A204.1 (cell line): ENCODE results near the gene DIAPH2.

Experiments used
- FAIRE-seq: peaks from 2 replicates; lab custom pipeline; 2012; peaks lifted over from hg19 to GRCh38; lab: Jason Lieb, UNC

The DIAPH2 gene

GRCh38 chrX:97199501-97199900 is 514.9 kb downstream of the DIAPH2 start:
- no peak for FAIRE-seq

DNA sequence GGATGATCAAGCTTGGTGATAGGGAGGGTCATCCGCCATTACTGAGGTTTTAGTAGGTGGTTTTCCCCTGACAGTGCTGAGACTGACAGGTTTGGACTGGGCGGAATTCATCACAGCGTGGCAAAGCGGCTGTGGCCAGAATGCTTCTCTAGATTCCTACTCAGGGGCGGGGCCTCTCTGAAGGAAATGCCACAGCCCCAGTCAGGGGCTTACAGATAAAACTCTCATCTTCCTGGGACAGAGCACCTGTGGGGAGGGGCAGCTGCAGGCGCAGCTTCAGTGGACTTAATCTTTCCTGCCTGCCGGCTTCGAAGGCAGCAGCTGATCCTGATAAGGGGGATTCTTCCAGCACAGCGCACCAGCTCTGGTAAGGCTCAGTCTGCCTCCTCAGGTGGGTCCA is 515.8 kb downstream of the DIAPH2 start:
- FAIRE-seq: no peak

DNA sequence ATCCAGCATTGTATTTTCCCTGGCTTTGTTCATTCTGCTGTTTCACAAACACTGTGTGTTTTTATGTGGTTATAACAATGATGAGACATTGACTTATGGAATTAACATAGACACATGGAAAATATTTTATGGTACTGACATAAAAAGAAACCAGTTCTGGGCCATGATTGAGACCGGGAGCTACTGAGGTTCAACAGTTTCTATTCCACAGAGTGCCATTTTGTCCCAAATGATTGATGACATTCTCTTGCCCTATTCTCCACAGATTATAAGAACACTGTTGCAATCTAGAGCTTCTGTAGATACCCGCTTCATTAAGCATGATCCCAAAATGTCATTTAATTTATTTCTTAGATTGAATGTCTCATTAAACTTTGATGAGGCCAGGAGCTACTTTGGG is 525.9 kb downstream of the DIAPH2 start:
- no peak for FAIRE-seq

- FAIRE-seq: no peak
These were observed 526.4 kb downstream of the DIAPH2 start for GRCh38 chrX:97211070-97211469.

- no peak for FAIRE-seq
These were observed 530.5 kb downstream of the DIAPH2 start for GRCh38 chrX:97215186-97215585.

GRCh38 chrX:97224148-97224547 is 539.5 kb downstream of the DIAPH2 start:
- FAIRE-seq: no peak

- no peak for FAIRE-seq
These were observed 544.7 kb downstream of the DIAPH2 start for GRCh38 chrX:97229318-97229717.

- no peak for FAIRE-seq
These were observed 546.3 kb downstream of the DIAPH2 start for GRCh38 chrX:97230948-97231347.

GRCh38 chrX:97234471-97235081 is 549.9 kb downstream of the DIAPH2 start:
- no peak for FAIRE-seq

DNA sequence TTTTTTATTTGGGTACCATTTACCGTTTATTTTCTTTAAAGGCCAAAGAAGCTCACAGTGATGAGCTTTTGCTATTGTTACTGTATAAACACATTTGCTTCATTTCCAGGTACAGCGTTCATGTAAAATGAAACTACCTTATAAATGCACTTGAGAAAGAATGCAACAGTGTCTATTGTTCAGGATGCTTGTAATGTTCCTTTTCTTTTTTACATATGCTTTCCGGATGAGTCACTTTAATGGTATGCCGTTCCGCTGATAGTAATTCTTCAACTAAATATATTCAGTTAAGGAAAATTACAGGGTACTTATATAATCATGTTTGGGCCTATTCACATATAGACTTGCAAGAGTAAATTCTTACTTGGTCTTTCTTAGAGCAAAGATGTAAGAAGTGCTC is 554.0 kb downstream of the DIAPH2 start:
- FAIRE-seq: no peak

- FAIRE-seq: no peak
These were observed 567.5 kb downstream of the DIAPH2 start for GRCh38 chrX:97252111-97252510.

DNA sequence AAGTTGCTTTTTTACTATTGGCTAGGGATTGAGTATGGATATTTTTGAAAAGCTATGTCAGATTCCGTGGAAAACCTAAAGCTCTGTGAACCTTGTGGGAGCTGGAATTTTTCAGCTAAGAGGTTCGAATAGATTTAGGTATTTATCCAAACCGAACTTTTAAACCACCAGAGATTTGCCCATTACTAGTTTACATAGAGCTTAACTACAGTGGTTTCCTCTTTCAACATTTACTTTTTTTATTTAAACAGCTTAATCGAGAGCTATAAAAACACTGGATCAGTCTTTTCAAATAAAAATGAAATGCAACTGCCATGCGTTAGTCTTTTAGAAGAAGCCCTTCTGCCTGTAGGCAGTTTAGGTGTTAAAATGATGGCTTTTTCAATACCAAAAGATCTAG is 576.0 kb downstream of the DIAPH2 start:
- no peak for FAIRE-seq

DNA sequence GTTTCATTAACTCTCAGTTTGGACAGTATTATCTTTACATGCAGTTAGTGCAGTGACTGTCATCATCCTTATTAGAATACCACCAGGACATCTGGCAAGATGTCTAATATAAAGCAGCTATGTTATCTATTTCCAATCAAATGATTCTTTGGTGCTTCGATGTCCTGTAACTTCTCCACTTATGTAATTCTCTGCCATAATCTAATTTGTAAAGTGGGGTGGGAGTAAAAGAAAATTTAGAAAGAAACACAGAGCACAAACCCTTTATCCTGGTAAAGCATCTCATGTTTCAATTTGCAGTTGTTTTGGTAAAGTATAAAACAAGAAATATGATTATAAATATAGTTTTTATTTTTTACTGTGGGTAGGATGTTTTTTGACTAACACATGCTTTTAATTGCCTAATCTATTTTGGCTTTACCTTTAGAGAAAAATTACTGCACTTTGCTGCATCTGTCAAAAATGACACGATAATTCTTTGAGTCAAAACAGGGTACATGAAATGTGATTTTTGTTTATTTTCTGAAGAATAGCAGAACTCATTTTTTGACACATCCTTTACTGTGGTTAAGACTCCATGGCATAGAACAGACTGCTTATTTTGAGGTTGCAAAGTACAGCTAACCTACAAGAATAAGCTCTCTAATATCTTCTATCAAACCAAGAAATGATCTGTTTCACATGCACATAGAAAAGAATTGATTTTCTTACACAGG is 581.9 kb downstream of the DIAPH2 start:
- no peak for FAIRE-seq

GRCh38 chrX:97267396-97268181 is 582.9 kb downstream of the DIAPH2 start:
- no peak for FAIRE-seq

DNA sequence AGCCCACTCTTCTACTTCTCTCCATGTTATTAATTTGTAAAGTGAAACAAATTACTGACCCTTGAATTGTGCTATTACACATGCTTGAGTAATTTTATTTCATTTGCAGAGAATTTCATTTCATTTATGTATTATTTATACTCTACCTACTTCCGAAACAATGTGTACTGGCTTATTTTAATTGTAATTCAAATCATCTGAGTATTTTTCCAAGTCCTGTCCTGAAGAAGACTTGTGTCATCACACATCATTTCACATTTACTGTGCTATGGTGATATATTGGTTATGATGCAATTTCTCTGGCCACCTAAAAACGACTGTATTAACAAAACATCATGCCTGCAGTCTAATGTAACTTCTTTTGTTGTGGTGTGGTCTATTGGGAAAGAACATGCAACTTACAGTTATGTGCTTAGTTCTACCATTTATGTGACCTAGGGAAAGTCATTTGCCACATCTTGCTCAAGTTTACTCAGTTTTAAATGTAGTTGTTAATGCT is 583.6 kb downstream of the DIAPH2 start:
- FAIRE-seq: no peak

- FAIRE-seq: no peak
These were observed 599.9 kb downstream of the DIAPH2 start for GRCh38 chrX:97284531-97284930.

GRCh38 chrX:97290199-97290598 is 605.6 kb downstream of the DIAPH2 start:
- FAIRE-seq: no peak

GRCh38 chrX:97294041-97294440 is 609.4 kb downstream of the DIAPH2 start:
- FAIRE-seq: no peak

- no peak for FAIRE-seq
These were observed 611.3 kb downstream of the DIAPH2 start for GRCh38 chrX:97295954-97296353.

GRCh38 chrX:97306771-97307470 is 622.3 kb downstream of the DIAPH2 start:
- no peak for FAIRE-seq

DNA sequence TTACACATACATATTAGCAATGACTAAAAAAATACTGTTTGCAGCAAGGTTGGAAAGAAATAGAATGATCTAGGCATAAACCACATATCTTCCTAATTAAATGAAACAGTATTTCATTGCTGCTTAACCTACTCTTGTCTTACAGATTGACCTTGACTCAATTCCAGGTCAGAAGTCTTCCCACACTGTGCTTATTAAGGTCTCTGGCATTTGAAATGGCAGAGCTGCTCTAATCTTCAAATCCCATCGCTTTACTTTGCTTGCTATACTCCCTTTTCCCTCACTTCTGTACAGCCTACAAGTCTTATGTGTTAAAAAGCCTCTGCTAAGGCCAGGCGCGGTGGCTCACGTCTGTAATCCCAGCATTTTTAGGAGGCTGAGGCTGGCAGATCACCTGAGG is 623.5 kb downstream of the DIAPH2 start:
- FAIRE-seq: no peak

DNA sequence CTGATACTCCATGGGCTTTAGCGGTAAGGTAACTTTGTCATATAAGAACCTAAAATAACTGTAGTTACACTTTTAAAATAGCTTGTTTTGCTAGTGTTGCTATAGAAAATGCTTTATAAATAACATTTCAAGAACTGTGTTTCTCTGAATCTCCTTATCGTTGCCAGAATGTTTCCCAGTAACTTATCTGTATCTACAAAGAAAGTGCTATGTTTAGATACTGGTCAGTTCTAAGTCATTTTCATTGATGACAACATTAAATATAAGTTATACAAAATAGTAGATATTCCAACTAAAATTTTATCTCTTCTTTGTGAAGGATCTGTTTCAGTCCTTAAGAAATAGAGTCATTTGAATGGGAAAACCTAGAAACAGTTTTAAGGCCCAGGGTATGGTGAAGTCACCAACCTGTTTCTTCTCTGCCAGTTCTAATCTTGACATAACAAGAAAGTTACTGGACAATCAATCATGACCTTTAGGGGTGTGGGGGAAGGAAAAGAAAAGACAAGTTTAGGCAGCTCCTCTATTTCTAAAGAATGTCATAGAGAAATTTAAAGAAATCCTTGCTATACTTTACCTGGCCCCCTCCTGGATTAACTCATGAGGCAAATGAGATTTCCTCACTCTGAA is 625.0 kb downstream of the DIAPH2 start:
- FAIRE-seq: no peak
